GM12892 (cell line): ENCODE results near the gene PARP8.

ENCODE experiments used
- POLR2A ChIP-seq: IDR thresholded peaks from 2 replicates; pipeline ENCODE4 v1.6.1; 2011; ENCODE audit warnings: low read depth, low read length, control low read depth
- TAF1 ChIP-seq: IDR thresholded peaks from 2 replicates; pipeline ENCODE4 v1.6.1; 2011; ENCODE audit warnings: low read depth, mild to moderate bottlenecking, control low read depth, low read length, borderline replicate concordance

- no peak for TF ChIP-seq POLR2A
- TF ChIP-seq TAF1: no peak
These were observed 10.6 kb upstream of the PARP8 start for GRCh38 chr5:50655810-50656205.
